HG02759 (cell line): Measurements from ENCODE around the gene AFAP1.

Experiments used
- ATAC-seq: cut with Tn5 transposase; IDR thresholded peaks from one replicate; pipeline ENCODE4 v1.9.1; 2021; ENCODE audit warnings: mild to moderate bottlenecking, moderate library complexity; ENCODE audit not compliant: unreplicated experiment

Gene AFAP1

GRCh38 chr4:7741946-7742806 is 197.5 kb downstream of the AFAP1 start:
- no peak for ATAC-seq

DNA sequence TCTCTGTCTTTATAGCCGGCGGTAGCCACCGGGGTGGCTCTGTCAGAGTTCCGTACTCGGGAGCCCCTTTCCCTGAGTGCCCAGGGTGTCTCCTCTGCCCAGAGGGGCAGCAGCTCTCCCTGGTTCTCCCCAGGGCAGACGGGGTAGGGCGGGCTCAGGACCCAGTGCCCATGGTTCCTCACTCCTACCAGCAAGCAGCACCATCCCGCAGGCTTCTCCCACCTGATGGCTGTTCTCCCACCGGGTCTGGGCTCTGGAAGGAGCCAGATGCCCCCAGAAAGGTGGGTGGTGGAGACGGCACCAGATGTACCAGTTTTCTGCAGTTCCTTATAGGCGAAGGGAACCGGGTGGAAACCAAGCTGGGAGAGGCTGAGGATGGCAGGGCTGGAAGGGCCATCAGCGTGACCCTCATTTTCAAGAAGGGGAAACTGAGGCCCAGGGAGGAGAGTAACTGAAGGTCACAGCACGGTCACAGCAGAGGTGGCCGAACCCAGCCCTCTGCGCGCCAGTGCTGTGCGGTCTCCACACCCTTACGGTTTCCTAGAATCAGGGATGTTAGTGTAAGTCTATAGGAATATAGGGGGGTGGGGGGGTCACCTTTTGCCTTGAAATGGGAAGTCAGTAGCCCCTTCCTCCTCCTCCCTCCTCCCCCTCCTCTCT is 198.7 kb downstream of the AFAP1 start:
- no peak for ATAC-seq

GRCh38 chr4:7739918-7740865 is 199.5 kb downstream of the AFAP1 start:
- ATAC-seq = no peak

- no peak for ATAC-seq
These were observed 200.4 kb downstream of the AFAP1 start for GRCh38 chr4:7739077-7739917.

GRCh38 chr4:7738458-7739076 is 201.1 kb downstream of the AFAP1 start:
- ATAC-seq = no peak

GRCh38 chr4:7737752-7738457 is 201.8 kb downstream of the AFAP1 start:
- ATAC-seq = no peak

GRCh38 chr4:7737268-7737645 is 202.4 kb downstream of the AFAP1 start:
- ATAC-seq = no peak

DNA sequence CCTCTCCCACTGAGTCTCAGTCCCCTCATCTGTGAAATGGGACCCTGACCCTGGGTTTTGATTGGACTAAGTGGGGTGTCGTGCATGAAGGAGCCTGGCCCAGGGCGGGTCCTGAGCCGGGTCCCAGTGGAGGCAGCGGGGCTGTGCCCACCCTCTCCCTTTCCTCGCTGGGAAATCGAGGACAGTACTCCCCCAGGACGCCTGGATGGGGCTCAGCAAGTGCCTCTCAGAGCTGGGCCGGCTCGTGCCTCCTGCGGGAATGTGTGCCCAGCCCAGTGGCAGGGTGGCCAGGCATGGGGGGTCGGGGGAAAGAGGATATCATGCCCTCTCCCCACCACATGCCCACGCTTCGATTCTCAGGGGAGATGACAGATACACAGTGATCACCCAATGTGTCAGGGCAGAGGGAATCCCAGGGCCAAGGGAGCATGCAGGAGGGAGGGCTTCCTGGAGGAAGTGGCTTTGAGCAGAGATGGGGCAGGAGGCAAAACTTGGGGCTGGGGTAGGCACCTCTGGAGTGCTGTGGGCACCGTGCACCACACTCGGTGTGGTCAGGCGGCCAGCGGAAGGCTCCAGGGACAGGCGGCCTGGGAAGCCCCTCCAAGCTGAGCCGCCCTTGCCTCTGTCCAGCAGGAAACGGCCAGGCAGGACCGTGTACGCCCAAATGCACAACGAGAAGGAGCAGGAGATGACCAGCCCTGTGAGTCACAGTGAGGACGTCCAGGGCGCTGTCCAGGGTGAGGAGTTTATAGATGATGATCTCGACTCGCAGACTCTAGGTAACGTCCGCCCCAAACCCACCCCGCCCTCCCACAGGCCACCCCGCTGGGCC is 203.0 kb downstream of the AFAP1 start:
- ATAC-seq = no peak

DNA sequence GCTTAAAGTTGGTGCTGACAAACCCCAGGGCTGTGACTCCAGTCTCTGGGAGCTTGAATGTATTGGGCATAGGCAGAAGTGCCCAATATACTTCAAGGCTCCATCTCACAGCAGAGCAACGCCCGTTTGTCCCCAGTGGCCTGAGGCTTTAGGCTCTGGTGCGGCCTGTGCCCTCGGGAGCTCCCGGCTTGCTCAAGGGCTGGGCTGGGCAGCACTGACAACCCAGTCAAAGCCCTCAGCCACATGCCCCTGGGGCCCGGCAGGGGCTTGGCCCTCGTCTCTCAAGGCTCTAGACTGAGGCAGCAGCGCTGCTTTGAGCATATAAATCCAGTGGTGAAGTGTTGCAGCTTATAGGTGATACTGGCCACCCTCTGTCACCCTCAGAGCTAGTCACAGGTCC is 203.7 kb downstream of the AFAP1 start:
- no peak for ATAC-seq

- ATAC-seq = no peak
These were observed 204.3 kb downstream of the AFAP1 start for GRCh38 chr4:7735395-7735794.

DNA sequence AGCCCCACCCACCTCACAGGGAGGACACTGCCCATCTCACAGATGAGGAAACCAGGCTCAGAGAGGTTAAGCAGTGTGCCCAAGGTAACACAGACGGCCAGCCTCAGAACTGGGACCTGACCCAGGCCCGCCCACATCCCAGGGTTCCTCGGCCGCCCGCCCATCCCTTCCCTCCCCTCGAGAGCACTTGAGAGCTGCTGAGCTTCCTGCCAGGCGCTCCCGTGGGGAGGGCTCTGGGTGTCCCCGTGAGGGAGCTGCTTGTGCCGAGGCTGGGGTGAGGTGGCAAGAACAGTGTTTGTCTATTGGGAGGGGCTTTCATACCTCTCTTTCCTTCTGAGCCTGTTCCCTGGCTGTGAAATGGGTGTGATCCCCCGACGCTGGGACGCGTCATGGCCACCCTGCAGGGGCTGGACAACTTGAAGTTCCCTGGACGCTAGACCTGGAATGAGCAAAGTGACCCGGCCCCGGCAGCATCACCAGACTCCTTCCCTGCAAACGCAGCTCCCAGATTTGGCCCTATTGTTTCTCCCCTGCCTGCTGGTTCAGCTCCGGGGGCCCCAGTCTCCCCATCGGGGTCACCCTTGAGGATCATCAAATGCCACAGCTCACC is 204.9 kb downstream of the AFAP1 start:
- no peak for ATAC-seq

DNA sequence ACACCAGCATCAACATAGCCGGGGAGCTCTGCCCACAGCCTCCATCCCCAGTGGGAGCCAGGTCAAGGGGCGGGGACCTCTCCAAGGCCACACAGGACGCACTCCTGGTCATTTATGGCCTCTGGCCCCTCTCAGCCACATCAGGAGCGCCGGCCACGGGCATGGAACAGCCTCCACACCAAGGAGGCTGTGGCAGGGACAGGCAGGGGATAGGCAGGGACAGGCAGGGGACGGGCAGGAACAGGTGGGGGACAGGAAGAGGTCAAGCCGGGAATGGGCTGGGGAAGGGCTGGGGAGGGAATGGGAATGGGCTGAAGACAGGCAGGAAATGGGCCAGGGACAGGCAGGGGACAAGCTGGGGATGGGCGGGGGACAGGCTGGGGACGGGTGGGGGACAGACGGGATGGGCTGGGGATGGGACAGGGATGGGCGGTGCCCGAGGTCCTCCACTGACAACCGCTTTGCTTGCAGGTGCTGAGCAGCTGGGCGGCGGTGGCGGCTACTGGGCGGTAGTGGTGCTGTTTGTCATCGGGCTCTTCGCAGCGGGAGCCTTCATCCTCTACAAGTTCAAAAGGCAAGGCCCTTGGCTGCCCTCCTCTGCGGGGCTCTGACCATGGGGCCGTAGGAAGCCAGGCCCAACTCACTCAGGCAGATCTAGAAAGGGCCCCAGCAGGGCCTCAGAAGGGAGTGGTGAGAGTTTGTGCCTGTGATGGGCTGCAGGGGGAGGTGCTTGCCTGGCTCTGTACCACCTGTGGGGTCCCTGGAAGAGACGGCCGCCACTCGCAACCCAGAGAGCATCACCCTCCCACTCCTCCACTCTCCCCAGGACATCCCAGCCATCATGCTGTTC is 205.6 kb downstream of the AFAP1 start:
- ATAC-seq = no peak

- no peak for ATAC-seq
These were observed 206.5 kb downstream of the AFAP1 start for GRCh38 chr4:7733201-7733600.

- no peak for ATAC-seq
These were observed 207.4 kb downstream of the AFAP1 start for GRCh38 chr4:7732263-7732662.

DNA sequence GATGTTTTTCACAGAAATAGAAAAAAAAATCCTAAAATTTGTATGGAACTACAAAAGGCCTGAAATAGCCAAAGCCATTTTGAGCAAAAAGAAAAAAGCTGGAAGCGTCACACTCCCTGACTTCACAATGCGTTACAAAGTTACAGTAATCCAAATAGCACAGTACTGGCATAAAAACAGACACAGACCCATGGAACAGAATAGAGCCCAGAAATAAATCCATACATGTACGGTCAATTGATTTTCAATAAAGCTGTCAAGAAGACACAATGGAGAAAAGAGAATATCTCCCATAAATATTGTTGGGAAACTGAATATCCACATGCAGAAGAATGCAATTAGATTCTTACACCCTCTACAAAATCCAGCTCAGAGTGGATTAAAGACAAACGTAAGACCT is 208.2 kb downstream of the AFAP1 start:
- ATAC-seq = no peak

- ATAC-seq = no peak
These were observed 211.9 kb downstream of the AFAP1 start for GRCh38 chr4:7727749-7728148.
